ENCODE measurements around the gene NRAP.

The NRAP gene

DNA sequence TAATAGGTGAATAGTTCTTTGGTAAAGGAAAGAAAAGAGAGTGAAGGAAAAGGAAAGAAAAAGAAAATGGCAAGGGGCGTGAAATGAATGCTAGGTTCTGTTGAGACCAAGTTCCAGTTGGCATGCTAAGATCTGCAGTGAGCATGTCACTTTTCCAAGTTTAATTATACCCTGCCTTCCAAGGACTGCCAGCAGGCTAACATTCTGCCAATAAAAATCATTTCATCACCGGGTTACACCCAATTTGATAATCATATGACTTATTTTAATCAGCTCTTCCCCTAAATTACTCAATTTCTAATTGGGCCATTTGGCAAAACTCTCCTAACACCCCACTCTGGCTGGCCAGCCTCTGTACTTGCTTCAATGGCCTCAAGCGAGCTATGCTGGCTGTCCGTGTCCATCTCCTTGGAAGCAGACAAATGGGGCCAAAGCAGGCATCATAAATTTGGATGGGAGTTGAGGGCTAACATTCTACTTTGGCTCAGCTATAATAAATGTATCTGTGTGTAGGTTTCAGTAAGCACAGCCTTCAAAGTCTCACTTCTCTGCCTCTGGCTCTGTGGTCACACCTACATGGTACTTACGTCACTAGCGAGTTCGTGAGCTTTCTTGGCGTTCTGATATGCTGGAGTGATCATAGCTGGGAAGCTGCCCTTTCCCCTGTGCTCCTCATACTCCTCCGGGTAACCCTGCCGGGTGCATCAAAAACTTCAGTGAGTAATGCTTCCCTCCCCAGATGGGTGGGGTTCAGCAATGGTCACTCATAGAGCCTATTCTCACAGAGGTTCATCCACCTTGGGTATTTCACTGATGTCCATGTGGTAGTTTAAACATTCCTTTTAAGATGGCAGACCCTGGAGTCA is 17.3 kb downstream of the NRAP start:
- in situ Hi-C loops (cut with MboI; ENCODE audit: low sequenced_read_pairs, unreplicated experiment), result no loop called here
- TF ChIP-seq, protein P1, sequence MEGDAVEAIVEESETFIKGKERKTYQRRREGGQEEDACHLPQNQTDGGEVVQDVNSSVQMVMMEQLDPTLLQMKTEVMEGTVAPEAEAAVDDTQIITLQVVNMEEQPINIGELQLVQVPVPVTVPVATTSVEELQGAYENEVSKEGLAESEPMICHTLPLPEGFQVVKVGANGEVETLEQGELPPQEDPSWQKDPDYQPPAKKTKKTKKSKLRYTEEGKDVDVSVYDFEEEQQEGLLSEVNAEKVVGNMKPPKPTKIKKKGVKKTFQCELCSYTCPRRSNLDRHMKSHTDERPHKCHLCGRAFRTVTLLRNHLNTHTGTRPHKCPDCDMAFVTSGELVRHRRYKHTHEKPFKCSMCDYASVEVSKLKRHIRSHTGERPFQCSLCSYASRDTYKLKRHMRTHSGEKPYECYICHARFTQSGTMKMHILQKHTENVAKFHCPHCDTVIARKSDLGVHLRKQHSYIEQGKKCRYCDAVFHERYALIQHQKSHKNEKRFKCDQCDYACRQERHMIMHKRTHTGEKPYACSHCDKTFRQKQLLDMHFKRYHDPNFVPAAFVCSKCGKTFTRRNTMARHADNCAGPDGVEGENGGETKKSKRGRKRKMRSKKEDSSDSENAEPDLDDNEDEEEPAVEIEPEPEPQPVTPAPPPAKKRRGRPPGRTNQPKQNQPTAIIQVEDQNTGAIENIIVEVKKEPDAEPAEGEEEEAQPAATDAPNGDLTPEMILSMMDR (IDR thresholded peaks at IDR 0.05; ENCODE audit: borderline replicate concordance, control extremely low read depth, extremely low read depth, insufficient read depth, missing control alignments), result no peak
- no peak for DNase-seq (ENCODE audit: low spot score)

DNA sequence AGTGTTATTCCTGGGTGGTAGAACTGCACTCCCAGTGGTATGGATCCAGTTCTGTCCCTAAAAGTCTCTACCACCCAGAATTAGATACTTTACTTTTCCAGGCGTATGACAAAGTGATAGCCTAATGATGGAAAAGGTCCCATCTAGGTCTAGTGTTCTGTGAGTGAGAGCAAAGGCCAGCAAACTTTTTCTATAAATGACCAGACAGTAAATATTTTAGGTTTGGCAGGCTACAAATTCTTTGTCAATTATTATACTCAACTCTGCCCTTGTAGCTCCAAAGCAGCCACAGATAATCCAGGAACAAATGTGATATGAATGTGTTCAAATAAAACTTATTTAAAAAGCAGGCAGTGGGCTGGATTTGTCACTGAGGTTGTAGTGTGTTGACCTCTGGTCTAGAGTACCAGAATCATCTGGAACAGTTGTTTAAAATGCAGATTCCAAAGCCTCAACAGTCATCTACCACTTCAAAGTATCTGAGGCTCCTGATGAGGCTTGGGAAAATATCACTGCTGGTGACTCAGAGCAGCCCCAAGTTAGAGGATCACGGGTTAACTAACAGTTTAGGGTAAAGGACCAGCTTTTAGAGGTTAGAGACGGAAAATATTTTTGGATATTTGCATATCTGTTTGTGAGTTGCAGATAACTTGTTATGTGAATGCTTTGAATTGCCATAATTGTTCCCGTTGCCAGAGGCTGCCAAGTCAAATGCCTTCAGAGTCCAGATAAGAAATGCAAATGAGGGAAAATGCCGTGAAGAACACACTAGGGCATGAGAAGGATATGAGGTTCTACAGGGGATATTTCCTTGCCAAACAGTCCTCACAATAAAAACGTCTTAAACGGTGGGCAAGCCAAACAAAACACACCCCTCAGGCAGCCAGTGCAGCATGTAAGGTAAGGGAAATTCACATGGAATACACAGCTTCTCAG is 19.4 kb downstream of the NRAP start:
- in situ Hi-C loops (cut with MboI; ENCODE audit: low sequenced_read_pairs, unreplicated experiment), result no loop called here
- no peak for DNase-seq (ENCODE audit: low spot score)
- TF ChIP-seq, protein P1 (IDR thresholded peaks at IDR 0.05; ENCODE audit: borderline replicate concordance, control extremely low read depth, extremely low read depth, insufficient read depth, missing control alignments), result no peak

DNA sequence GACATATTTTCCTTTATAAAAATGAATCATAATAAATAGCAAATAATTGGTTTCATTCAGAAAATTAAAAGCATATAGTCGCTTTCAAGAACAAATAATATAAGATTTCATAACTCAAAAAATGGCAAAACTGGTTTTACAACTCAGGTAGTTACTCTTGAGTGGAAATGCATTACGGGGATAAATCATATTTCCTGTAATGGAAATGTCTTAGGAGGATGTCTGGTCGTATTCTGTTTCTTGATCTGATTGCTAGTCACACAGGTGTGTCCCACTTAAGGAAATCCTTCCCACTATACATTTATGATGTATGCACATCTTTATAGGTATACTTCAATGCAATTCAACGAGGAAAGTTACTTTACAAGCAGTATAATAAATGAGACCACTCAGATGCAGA is 20.7 kb downstream of the NRAP start:
- in situ Hi-C loops (cut with MboI; ENCODE audit: low sequenced_read_pairs, unreplicated experiment), result no loop called here
- TF ChIP-seq, protein P1 (IDR thresholded peaks at IDR 0.05; ENCODE audit: borderline replicate concordance, control extremely low read depth, extremely low read depth, insufficient read depth, missing control alignments), result no peak
- DNase-seq (ENCODE audit: low spot score), result no peak

DNA sequence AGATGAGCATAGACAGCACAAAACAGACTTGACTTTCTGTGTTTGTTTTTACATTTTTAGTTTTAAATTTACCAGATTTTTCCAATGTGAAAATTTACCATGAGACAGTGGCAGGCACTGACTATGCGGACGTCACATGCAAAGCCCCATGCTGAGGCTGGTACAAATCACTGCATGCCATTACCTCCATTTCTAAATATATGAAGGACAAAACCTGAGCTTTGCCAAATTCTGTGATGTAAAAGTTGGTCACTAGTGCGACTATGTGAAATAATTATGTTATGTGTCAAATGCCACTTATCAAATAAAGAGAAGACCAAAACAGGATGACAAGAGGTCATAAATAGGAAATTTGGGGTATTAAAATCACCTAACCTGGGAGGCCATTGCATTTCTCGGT is 22.1 kb downstream of the NRAP start:
- in situ Hi-C loops (cut with MboI; ENCODE audit: low sequenced_read_pairs, unreplicated experiment), result no loop called here
- TF ChIP-seq, protein P1 (IDR thresholded peaks at IDR 0.05; ENCODE audit: borderline replicate concordance, control extremely low read depth, extremely low read depth, insufficient read depth, missing control alignments), result no peak

DNA sequence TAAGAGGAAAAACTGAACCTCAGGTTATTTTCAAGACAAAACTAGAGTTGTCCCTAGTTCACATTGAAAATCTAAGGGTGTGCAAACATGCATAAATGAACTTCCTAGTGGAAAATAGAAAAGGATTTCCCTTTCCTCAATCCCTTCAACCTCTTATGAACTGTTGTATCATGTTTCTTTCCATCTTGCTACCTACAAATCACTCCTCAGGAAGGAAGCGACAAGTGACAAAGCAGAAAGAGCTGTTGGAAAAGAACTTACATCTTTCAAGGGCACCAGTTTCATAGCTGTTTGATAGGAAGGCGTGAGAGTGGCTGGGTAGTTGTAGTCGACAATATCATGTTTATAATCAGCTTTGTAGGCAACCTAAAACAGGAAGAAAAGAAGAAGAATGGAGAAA is 23.9 kb downstream of the NRAP start:
- in situ Hi-C loops (cut with MboI; ENCODE audit: low sequenced_read_pairs, unreplicated experiment), result no loop called here
- no peak for DNase-seq (ENCODE audit: low spot score)
- TF ChIP-seq, protein P1 (IDR thresholded peaks at IDR 0.05; ENCODE audit: borderline replicate concordance, control extremely low read depth, extremely low read depth, insufficient read depth, missing control alignments), result no peak

More for the DNA sequence above, 22.1 kb downstream of the NRAP start:
- DNase-seq (ENCODE audit: low spot score), result no peak

DNA sequence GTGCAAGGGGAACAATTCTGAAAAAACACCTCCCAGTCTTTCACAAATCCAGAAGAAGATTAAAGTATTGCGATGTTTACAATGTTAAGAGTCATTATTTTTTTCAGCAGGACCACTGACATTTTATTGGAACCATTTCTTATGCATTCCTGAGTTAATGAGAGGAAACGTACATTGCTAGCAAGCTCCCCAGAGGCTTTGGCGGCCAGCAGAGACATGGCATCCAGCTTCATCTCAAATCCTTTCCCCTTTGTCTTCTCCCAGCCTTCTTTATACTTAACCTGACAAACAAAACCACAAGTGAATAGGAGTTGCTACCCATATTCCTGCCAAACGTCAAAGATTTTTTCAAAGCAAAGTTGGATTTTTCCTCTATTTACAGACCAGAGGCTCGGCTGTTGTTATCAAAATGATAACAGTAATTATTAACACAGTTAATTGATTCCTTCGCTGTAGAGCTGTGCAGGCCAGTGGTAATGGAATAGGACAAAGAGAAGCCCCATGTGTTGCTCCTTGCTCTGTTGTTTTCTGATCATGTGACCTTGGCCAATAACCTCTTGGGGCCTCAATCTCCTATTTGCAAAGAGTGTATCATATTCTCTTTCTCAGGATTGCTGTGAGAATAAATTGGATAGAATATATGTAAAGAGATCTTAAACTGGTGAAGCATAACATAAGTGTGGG is 32.0 kb downstream of the NRAP start:
- DNase-seq (ENCODE audit: low spot score), result no peak
- TF ChIP-seq, protein P1 (IDR thresholded peaks at IDR 0.05; ENCODE audit: borderline replicate concordance, control extremely low read depth, extremely low read depth, insufficient read depth, missing control alignments), result no peak
- in situ Hi-C loops (cut with MboI; ENCODE audit: low sequenced_read_pairs, unreplicated experiment), result no loop called here
